ENCODE results near the gene MARCHF4.

MARCHF4 gene, protein sequence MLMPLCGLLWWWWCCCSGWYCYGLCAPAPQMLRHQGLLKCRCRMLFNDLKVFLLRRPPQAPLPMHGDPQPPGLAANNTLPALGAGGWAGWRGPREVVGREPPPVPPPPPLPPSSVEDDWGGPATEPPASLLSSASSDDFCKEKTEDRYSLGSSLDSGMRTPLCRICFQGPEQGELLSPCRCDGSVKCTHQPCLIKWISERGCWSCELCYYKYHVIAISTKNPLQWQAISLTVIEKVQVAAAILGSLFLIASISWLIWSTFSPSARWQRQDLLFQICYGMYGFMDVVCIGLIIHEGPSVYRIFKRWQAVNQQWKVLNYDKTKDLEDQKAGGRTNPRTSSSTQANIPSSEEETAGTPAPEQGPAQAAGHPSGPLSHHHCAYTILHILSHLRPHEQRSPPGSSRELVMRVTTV

GRCh38 chr2:216371721-216372702 is at the start of gene MARCHF4:
Gene MARCHF4 (minus strand): TSS chr2:216372483. CDS start chr2:216370260, 2,223 bp downstream.
- in situ Hi-C loops (cut with HindIII; ENCODE audit: low pct_unique_long_range_greater_than_20kb, low sequenced_read_pairs): no loop called here
- peak; percentile 60 to 74 for DNase-seq (ENCODE audit: low read depth in 1 of 2, low spot score in 1 of 2)
- no peak for TF ChIP-seq JUND (IDR thresholded peaks at IDR 0.05; ENCODE audit: low read depth)

DNA sequence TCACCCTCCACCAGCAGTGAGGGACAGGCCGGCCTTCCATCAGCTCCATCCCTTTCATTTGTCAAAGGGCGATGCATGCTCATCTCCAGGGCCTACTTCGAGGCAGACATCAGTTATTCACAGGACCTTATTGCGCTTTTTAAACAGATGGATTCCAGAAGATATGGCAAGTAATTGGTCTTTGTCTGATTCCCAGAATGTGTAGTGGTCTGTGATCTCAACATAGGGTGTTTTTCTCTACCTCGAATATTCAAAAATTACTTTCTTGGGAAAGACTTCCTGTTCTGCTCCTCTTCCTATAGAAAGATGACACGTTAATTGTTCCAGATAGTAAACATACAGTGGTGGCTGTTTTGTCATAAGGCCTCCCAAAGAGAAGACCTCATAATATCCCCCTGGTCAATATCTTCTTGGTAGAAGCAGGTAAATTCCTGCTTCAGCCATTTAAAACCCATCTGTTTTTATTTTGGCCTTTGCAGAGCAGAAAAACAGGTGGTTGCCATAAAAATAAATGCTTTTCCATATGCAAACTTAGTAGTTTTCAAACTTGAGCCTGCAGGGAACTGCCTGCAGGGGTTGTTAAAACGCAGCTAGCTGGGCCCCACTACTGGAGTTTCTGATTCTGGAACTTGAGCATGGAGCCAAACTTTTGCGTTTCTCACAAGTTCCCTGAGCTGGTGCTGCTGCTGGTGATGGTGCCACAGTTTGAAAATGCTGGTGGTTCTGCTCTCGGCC is 48.3 kb upstream of the MARCHF4 start:
- TF ChIP-seq JUND (IDR thresholded peaks at IDR 0.05; ENCODE audit: low read depth): no peak
- DNase-seq (ENCODE audit: low read depth in 1 of 2, low spot score in 1 of 2): no peak
- in situ Hi-C loops (cut with HindIII; ENCODE audit: low pct_unique_long_range_greater_than_20kb, low sequenced_read_pairs): no loop called here

DNA sequence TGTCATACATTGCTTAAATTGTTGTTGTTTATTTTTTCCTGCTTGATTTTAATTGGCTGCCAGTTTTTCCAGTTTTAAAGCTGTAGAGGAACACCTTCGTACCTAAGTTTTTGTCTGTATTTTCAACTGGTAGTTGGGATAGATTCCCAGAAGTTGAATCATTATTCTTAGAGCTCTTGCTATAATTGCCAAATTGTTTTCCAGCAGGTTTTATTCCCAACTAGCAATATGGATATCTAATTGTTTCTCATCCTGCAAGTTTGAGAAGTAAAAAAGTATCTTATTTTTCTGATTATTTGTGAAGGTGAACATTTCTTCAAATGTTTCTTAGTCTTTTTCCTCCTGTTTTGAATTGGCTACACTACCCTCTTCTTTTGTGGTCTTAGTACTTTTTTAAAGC is 46.7 kb upstream of the MARCHF4 start:
- no peak for DNase-seq (ENCODE audit: low read depth in 1 of 2, low spot score in 1 of 2)
- no peak for TF ChIP-seq JUND (IDR thresholded peaks at IDR 0.05; ENCODE audit: low read depth)
- in situ Hi-C loops (cut with HindIII; ENCODE audit: low pct_unique_long_range_greater_than_20kb, low sequenced_read_pairs): no loop called here

DNA sequence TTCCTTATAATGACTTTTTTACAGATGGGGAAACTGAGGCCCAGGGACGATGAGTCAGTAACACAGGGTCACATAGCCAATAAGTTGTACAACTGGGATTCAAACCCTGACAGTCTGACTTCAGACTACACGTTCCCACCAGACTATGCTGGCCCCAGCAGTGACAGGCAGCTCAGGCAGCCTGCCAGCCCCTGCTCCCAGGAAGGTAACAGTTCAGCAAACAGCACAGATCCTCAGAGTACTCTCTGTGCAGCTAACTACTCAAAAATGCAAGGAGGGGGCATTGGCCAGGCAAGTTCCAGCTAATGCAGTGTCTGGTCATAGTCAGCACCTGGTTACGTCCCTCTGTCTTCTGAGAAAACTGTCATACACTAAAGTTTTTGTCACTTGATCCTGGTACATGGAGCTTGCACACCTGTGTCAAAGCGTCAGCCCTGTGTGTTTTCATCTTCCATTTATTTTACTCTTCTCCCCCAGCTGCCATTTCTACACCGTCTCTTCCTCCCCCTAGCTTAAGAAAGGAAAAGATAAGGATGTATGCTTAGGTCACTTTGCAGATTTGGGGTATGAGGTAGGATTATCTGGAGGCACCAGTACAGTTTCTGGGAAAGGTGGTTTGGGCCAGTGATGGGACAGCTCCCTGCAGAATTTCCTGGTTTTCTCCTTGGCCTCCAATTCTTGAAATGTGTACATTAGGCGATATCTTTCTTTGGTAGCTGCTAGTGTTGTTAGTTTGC is 44.5 kb upstream of the MARCHF4 start:
- in situ Hi-C loops (cut with HindIII; ENCODE audit: low pct_unique_long_range_greater_than_20kb, low sequenced_read_pairs): no loop called here
- no peak for TF ChIP-seq JUND (IDR thresholded peaks at IDR 0.05; ENCODE audit: low read depth)
- no peak for DNase-seq (ENCODE audit: low read depth in 1 of 2, low spot score in 1 of 2)

GRCh38 chr2:216415541-216415940 is 43.3 kb upstream of the MARCHF4 start:
- TF ChIP-seq JUND (IDR thresholded peaks at IDR 0.05; ENCODE audit: low read depth): no peak
- DNase-seq (ENCODE audit: low read depth in 1 of 2, low spot score in 1 of 2): no peak
- in situ Hi-C loops (cut with HindIII; ENCODE audit: low pct_unique_long_range_greater_than_20kb, low sequenced_read_pairs): no loop called here

DNA sequence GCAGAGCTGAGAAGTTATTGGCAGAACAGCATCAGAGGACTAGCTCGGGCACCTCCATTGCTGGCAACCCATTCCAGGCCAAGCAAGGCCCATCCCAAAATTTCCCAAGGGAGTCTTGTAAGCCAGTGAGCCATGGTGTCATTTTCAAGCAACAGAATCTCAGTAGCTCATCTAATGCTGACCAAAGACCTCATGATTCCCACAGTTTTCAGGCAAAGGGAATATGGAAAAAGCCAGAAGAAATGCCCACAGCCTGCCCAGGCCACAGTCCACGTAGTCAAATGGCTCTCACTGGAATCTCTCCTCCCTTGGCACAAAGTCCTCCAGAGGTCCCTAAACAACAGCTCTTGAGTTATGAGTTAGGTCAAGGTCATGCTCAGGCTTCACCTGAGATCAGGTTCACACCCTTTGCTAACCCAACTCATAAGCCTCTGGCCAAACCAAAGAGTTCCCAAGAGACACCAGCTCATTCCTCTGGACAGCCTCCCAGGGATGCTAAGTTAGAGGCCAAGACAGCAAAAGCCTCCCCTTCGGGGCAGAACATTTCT is 42.6 kb upstream of the MARCHF4 start:
- no peak for DNase-seq (ENCODE audit: low read depth in 1 of 2, low spot score in 1 of 2)
- in situ Hi-C loops (cut with HindIII; ENCODE audit: low pct_unique_long_range_greater_than_20kb, low sequenced_read_pairs): no loop called here
- TF ChIP-seq JUND (IDR thresholded peaks at IDR 0.05; ENCODE audit: low read depth): no peak

- no peak for TF ChIP-seq JUND (IDR thresholded peaks at IDR 0.05; ENCODE audit: low read depth)
- in situ Hi-C loops (cut with HindIII; ENCODE audit: low pct_unique_long_range_greater_than_20kb, low sequenced_read_pairs): no loop called here
- DNase-seq (ENCODE audit: low read depth in 1 of 2, low spot score in 1 of 2): no peak
Measured at GRCh38 chr2:216413882-216414281, 41.6 kb upstream of the MARCHF4 start.

- TF ChIP-seq JUND (IDR thresholded peaks at IDR 0.05; ENCODE audit: low read depth): no peak
- in situ Hi-C loops (cut with HindIII; ENCODE audit: low pct_unique_long_range_greater_than_20kb, low sequenced_read_pairs): no loop called here
Measured at GRCh38 chr2:216412022-216412999, 40.0 kb upstream of the MARCHF4 start, which contains the start of gene SMARCAL1. Gene SMARCAL1 (plus strand): TSS chr2:216412484. CDS start chr2:216414705, 2,221 bp downstream.

GRCh38 chr2:216410550-216410949 is 38.3 kb upstream of the MARCHF4 start:
- no peak for TF ChIP-seq JUND (IDR thresholded peaks at IDR 0.05; ENCODE audit: low read depth)
- in situ Hi-C loops (cut with HindIII; ENCODE audit: low pct_unique_long_range_greater_than_20kb, low sequenced_read_pairs): no loop called here
- DNase-seq (ENCODE audit: low read depth in 1 of 2, low spot score in 1 of 2): no peak

More at GRCh38 chr2:216412022-216412999, 40.0 kb upstream of the MARCHF4 start, which contains the start of gene SMARCAL1:
- DNase-seq (ENCODE audit: low read depth in 1 of 2, low spot score in 1 of 2): peak; percentile 56 to 97

Data from T47D (cell line).